Gastroesophageal sphincter (tissue), 3 donors: ENCODE data around the gene SLC12A8.

Experiments
- CTCF ChIP-seq, 4 experiments: fragments of 200-600 bp in 2 of 4; fragments of 450-650 bp in 2 of 4; sonication (generic) in 1 of 4; IDR thresholded peaks; one replicate each; pipeline ENCODE4 v1.5.1; 2017 to 2019; ENCODE audit warnings: antibody characterized with exemption in 4 of 4, mild to moderate bottlenecking in 2 of 4, moderate library complexity in 2 of 4
- POLR2A ChIP-seq, 2 donors: fragments of 450-650 bp; IDR thresholded peaks; one replicate each; pipeline ENCODE4 v1.6.1; 2017; ENCODE audit warnings: antibody characterized with exemption in 2 of 2, mild to moderate bottlenecking in 2 of 2, moderate library complexity in 1 of 2

- no peak for TF ChIP-seq CTCF (IDR thresholded peaks at IDR 0.05)
- no peak for TF ChIP-seq POLR2A (IDR thresholded peaks at IDR 0.05)
Measured at GRCh38 chr3:125151442-125151817, 61.1 kb downstream of the SLC12A8 start.
